ENCODE results near the gene FAM193A. TPM values are rescaled to one million over a fixed set of nuclear protein-coding genes. Genes with fewer than 3 reads are reported as not detected.

FAM193A gene, protein sequence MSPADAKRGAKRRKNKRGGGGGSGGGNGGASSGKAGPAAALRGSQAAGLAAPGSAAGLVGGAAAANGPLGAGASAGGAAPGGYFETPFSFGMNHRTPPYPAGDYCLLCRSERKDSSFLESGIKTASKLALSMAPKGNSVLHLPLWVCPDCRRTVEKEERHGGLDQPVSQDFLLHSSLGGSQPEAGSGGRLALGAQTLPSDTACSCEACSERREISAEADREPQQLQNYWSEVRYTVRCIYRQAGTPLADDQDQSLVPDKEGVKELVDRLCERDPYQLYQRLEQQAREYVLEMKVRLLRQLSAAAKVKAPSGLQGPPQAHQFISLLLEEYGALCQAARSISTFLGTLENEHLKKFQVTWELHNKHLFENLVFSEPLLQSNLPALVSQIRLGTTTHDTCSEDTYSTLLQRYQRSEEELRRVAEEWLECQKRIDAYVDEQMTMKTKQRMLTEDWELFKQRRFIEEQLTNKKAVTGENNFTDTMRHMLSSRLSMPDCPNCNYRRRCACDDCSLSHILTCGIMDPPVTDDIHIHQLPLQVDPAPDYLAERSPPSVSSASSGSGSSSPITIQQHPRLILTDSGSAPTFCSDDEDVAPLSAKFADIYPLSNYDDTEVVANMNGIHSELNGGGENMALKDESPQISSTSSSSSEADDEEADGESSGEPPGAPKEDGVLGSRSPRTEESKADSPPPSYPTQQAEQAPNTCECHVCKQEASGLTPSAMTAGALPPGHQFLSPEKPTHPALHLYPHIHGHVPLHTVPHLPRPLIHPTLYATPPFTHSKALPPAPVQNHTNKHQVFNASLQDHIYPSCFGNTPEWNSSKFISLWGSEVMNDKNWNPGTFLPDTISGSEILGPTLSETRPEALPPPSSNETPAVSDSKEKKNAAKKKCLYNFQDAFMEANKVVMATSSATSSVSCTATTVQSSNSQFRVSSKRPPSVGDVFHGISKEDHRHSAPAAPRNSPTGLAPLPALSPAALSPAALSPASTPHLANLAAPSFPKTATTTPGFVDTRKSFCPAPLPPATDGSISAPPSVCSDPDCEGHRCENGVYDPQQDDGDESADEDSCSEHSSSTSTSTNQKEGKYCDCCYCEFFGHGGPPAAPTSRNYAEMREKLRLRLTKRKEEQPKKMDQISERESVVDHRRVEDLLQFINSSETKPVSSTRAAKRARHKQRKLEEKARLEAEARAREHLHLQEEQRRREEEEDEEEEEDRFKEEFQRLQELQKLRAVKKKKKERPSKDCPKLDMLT (N-terminal part only)
- total RNA-seq = 12.6 and 14.1 TPM in 2 replicates

GRCh38 chr4:2536193-2537010 is at the start of gene FAM193A:
TSS of gene FAM193A (plus strand) at chr4:2536647. CDS start at chr4:2536916, 269 bp downstream.

GRCh38 chr4:2755821-2756690 is 219.6 kb downstream of the FAM193A start, which contains the start of gene TNIP2:
TSS of gene TNIP2 (minus strand) at chr4:2756336. CDS start at chr4:2756289, 47 bp downstream.

Other genes starting within 250 kb of the FAM193A start
- 4.9 and 5.0 TPM in 2 replicates for gene ZFYVE28, start 118.0 kb upstream of the FAM193A start, total RNA-seq
- gene CFAP99, start 117.7 kb upstream of the FAM193A start, total RNA-seq = not detected in 2 replicates
- 58.6 and 59.2 TPM in 2 replicates for gene RNF4, start 67.5 kb upstream of the FAM193A start, total RNA-seq
- gene TNIP2, start 219.7 kb downstream of the FAM193A start, total RNA-seq = 54.7 and 59.9 TPM in 2 replicates